GM23338 (cell line): ENCODE data around the gene CASTOR1. TPM values are rescaled to one million over a fixed set of nuclear protein-coding genes. Genes with fewer than 3 reads are reported as not detected.

Experiments used
- ATAC-seq: fragments of 200-7000 bp; cut with Tn5 transposase; 3 replicates; pipeline ENCODE4 v1.9.1; 2020
- DNase-seq: peaks from one replicate; pipeline ENCODE4 v3.0.0-alpha.2; 2015; ENCODE audit warnings: low spot score
- H2AFZ ChIP-seq: fragments of 200-600 bp; sonication (generic); 2 replicates; pipeline ENCODE4 v1.8.0; 2016; ENCODE audit warnings: antibody characterized with exemption, mild to moderate bottlenecking, moderate library complexity
- H3F3A ChIP-seq: fragments of 200-600 bp; sonication (generic); replicated peaks from 2 replicates; pipeline ENCODE4 v1.8.0; 2017; ENCODE audit warnings: antibody characterized with exemption, mixed run types, low read depth
- H3K27ac ChIP-seq: fragments of 200-600 bp; sonication (generic); 2 replicates; pipeline ENCODE4 v1.6.1; 2016; ENCODE audit warnings: low read depth
- H3K27me3 ChIP-seq: fragments of 200-600 bp; sonication (generic); 2 replicates; pipeline ENCODE4 v1.8.0; 2016; ENCODE audit warnings: mild to moderate bottlenecking, mixed run types, moderate library complexity; ENCODE audit not compliant: insufficient read depth
- H3K36me3 ChIP-seq: fragments of 200-600 bp; sonication (generic); 2 replicates; pipeline ENCODE4 v1.8.0; 2016; ENCODE audit warnings: mild to moderate bottlenecking; ENCODE audit not compliant: insufficient read depth
- H3K4me1 ChIP-seq: fragments of 200-600 bp; sonication (generic); 2 replicates; pipeline ENCODE4 v1.8.0; 2016; ENCODE audit warnings: mild to moderate bottlenecking, moderate library complexity; ENCODE audit not compliant: insufficient read depth
- H3K4me2 ChIP-seq: fragments of 200-600 bp; sonication (generic); 2 replicates; pipeline ENCODE4 v1.7.1; 2017; ENCODE audit warnings: mixed run types
- H3K4me3 ChIP-seq: fragments of 200-600 bp; sonication (generic); 2 replicates; pipeline ENCODE4 v1.6.1; 2016; ENCODE audit warnings: mixed run types
- H3K79me2 ChIP-seq: fragments of 200-600 bp; sonication (generic); replicated peaks from 2 replicates; pipeline ENCODE4 v1.8.0; 2017; ENCODE audit warnings: mild to moderate bottlenecking; ENCODE audit not compliant: insufficient read depth
- H3K9me2 ChIP-seq: fragments of 200-600 bp; sonication (generic); 2 replicates; pipeline ENCODE4 v1.8.0; 2017; ENCODE audit not compliant: insufficient read depth
- H4K20me1 ChIP-seq: fragments of 200-600 bp; sonication (generic); replicated peaks from 2 replicates; pipeline ENCODE4 v1.8.0; 2017; ENCODE audit warnings: mild to moderate bottlenecking; ENCODE audit not compliant: insufficient read depth
- H3K27ac Mint-ChIP-seq: 2 replicates; pipeline ENCODE4 v1.8.0; 2020; ENCODE audit warnings: inconsistent platforms, mild to moderate bottlenecking, moderate library complexity, mixed read lengths
- H3K27me3 Mint-ChIP-seq: 3 replicates; pipeline ENCODE4 v1.8.0; 2022; ENCODE audit warnings: low read depth, mild to moderate bottlenecking, moderate library complexity, mixed read lengths, inconsistent platforms; ENCODE audit not compliant: insufficient read depth, poor library complexity
- H3K36me3 Mint-ChIP-seq: 3 replicates; pipeline ENCODE4 v1.8.0; 2021; ENCODE audit warnings: low read depth, mild to moderate bottlenecking, inconsistent platforms, moderate library complexity, mixed read lengths
- H3K4me1 Mint-ChIP-seq: 3 replicates; pipeline ENCODE4 v1.8.0; 2020; ENCODE audit warnings: mild to moderate bottlenecking, inconsistent platforms, mixed read lengths
- H3K4me3 Mint-ChIP-seq: 3 replicates; pipeline ENCODE4 v1.8.0; 2021; ENCODE audit warnings: moderate library complexity, mild to moderate bottlenecking, inconsistent platforms, mixed read lengths
- H3K9me3 Mint-ChIP-seq: 3 replicates; pipeline ENCODE4 v1.8.0; 2020; ENCODE audit warnings: moderate library complexity, mild to moderate bottlenecking, inconsistent platforms, mixed read lengths
- CREB1 ChIP-seq: fragments of 250-450 bp; sonication (Bioruptor Pico); IDR thresholded peaks from 2 replicates; pipeline ENCODE4 v1.5.0; 2020; ENCODE audit warnings: low read depth, mild to moderate bottlenecking, moderate library complexity
- EZH2 ChIP-seq: fragments of 200-600 bp; sonication (generic); IDR thresholded peaks from one replicate; pipeline ENCODE4 v1.8.0; 2017; ENCODE audit warnings: antibody characterized with exemption, mild to moderate bottlenecking, low read depth; ENCODE audit not compliant: unreplicated experiment
- EZH2phosphoT487 ChIP-seq: fragments of 200-600 bp; sonication (generic); IDR thresholded peaks from one replicate; pipeline ENCODE4 v1.8.1; 2018; ENCODE audit warnings: antibody characterized with exemption; ENCODE audit not compliant: unreplicated experiment
- JUNB ChIP-seq: IDR thresholded peaks from one replicate; pipeline ENCODE4 v1.6.1; 2016; ENCODE audit warnings: antibody characterized with exemption; ENCODE audit not compliant: unreplicated experiment
- NANOG ChIP-seq: IDR thresholded peaks from 2 replicates; pipeline ENCODE4 v1.6.1; 2016; ENCODE audit warnings: antibody characterized with exemption, borderline replicate concordance
- POLR2AphosphoS5 ChIP-seq: IDR thresholded peaks from 2 replicates; pipeline ENCODE4 v1.6.1; 2016; ENCODE audit warnings: antibody characterized with exemption, low read depth
- STAT1 ChIP-seq: IDR thresholded peaks from one replicate; pipeline ENCODE4 v1.6.1; 2016; ENCODE audit warnings: antibody characterized with exemption; ENCODE audit not compliant: unreplicated experiment
- ZNF114 ChIP-seq: fragments of 250-450 bp; sonication (Bioruptor Pico); IDR thresholded peaks from 2 replicates; pipeline ENCODE4 v1.5.0; 2020; ENCODE audit warnings: mild to moderate bottlenecking, moderate library complexity
- ZNF331 ChIP-seq: fragments of 250-450 bp; sonication (Bioruptor Pico); IDR thresholded peaks from 2 replicates; pipeline ENCODE4 v1.5.0; 2020; ENCODE audit warnings: low read depth, mild to moderate bottlenecking, moderate library complexity
- polyA plus RNA-seq: library from polyadenylated mRNA; unstranded; fragments of >200 nt; fragmentation: Nextera tagmentation; extraction: Ambion mirVana; gene quantifications from 2 replicates; pipeline ENCODE4 v1.2.1, GENCODE V29; 2016
- total RNA-seq: library from RNA; depleted of rRNA; stranded (reverse); fragments of >200 nt; shearing (Covaris generic); gene quantifications from 2 replicates; pipeline ENCODE4 v1.2.3, GENCODE V29; 2014
- TF ChIP-seq, protein P1 (sequence below), 2 experiments: fragments of 200-600 bp in 1 of 2; sonication (generic) in 1 of 2; conservative IDR thresholded peaks; 2 replicates each; pipeline versions ENCODE4 v1.5.1 to v1.6.1; 2016 to 2017; ENCODE audit warnings: antibody characterized with exemption in 2 of 2, low read depth in 2 of 2, mild to moderate bottlenecking in 2 of 2, moderate library complexity in 1 of 2
- TF ChIP-seq, protein P2 (sequence below): IDR thresholded peaks from one replicate; pipeline ENCODE4 v1.6.1; 2018; ENCODE audit warnings: antibody characterized with exemption; ENCODE audit not compliant: unreplicated experiment
- TF ChIP-seq, protein P3 (sequence below): fragments of 250-450 bp; sonication (Bioruptor Pico); IDR thresholded peaks from 2 replicates; pipeline ENCODE4 v1.5.0; 2020; ENCODE audit warnings: mild to moderate bottlenecking, moderate library complexity
- TF ChIP-seq, protein P4 (sequence below): IDR thresholded peaks from 2 replicates; pipeline ENCODE4 v1.6.1; 2016; ENCODE audit warnings: antibody characterized with exemption

Gene CASTOR1
- total and polyA plus RNA-seq, 2 experiments from 2014 or later = 11.3 to 23.2 TPM

DNA sequence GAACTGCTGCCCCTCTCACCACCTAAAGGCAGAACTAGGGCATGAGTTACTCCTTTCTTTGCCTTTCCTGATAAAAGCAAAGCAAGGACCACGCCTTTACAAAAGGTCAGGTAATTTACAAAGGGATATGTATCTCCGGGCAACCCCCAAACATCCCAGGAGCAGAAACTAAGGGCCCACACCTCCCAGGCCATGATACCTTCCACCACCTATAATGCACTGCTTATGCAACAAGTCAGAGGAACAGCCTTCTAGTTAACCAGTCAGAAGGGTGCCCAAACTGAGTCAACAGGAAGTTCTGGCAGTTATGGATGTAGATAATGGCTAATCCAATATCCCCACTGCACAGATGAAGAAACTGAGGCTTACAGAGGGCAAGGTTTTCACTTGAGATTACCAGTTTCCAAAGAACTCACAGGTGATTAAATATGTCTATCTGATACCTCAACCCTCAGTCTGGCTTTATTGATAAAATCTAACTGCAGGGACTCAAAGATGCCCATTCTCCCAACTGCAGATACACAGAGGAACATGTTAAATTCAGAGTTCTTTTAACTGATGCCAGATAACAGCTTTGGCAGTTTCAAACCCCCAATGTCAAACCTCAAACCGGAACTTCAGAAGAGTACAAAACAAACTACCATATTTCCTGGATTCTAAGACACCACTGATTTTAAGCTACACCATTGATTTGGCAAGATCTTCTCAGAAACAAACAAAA lies 16.8 kb upstream of the CASTOR1 start:
- Histone ChIP-seq H3K27me3 (no peaks in the 10 kb centered on the region), H3F3A (no peaks in the 10 kb centered on the region), H3K4me2 (no peak overlapping the region), H3K4me1 (peaks cover 4% of the 10 kb centered on the region; the same call in 1 of the 2 replicates), H3K79me2 (no peaks in the 10 kb centered on the region), H2AFZ (no peak overlapping the region), H3K9me2 (no peaks in the 10 kb centered on the region), H4K20me1 (no peaks in the 10 kb centered on the region; the same call in none of the 2 replicates), H3K27ac (no peak overlapping the region), H3K4me3 (no peak overlapping the region), H3K36me3 (no peaks in the 10 kb centered on the region)
- no peak overlapping the region for H3K4me3 Mint-ChIP-seq
- no peaks in the 10 kb centered on the region for H3K9me3 Mint-ChIP-seq
- H3K27me3 Mint-ChIP-seq = peaks cover 4% of the 10 kb centered on the region
- DNase-seq (no peak), ATAC-seq (no peak)
- TF ChIP-seq, protein P1, sequence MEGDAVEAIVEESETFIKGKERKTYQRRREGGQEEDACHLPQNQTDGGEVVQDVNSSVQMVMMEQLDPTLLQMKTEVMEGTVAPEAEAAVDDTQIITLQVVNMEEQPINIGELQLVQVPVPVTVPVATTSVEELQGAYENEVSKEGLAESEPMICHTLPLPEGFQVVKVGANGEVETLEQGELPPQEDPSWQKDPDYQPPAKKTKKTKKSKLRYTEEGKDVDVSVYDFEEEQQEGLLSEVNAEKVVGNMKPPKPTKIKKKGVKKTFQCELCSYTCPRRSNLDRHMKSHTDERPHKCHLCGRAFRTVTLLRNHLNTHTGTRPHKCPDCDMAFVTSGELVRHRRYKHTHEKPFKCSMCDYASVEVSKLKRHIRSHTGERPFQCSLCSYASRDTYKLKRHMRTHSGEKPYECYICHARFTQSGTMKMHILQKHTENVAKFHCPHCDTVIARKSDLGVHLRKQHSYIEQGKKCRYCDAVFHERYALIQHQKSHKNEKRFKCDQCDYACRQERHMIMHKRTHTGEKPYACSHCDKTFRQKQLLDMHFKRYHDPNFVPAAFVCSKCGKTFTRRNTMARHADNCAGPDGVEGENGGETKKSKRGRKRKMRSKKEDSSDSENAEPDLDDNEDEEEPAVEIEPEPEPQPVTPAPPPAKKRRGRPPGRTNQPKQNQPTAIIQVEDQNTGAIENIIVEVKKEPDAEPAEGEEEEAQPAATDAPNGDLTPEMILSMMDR (conservative IDR thresholded peaks at IDR 0.05; ENCODE audit: low read depth in 2 of 2) = no peak
- TF ChIP-seq, protein P2, sequence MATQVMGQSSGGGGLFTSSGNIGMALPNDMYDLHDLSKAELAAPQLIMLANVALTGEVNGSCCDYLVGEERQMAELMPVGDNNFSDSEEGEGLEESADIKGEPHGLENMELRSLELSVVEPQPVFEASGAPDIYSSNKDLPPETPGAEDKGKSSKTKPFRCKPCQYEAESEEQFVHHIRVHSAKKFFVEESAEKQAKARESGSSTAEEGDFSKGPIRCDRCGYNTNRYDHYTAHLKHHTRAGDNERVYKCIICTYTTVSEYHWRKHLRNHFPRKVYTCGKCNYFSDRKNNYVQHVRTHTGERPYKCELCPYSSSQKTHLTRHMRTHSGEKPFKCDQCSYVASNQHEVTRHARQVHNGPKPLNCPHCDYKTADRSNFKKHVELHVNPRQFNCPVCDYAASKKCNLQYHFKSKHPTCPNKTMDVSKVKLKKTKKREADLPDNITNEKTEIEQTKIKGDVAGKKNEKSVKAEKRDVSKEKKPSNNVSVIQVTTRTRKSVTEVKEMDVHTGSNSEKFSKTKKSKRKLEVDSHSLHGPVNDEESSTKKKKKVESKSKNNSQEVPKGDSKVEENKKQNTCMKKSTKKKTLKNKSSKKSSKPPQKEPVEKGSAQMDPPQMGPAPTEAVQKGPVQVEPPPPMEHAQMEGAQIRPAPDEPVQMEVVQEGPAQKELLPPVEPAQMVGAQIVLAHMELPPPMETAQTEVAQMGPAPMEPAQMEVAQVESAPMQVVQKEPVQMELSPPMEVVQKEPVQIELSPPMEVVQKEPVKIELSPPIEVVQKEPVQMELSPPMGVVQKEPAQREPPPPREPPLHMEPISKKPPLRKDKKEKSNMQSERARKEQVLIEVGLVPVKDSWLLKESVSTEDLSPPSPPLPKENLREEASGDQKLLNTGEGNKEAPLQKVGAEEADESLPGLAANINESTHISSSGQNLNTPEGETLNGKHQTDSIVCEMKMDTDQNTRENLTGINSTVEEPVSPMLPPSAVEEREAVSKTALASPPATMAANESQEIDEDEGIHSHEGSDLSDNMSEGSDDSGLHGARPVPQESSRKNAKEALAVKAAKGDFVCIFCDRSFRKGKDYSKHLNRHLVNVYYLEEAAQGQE = no peak
- TF ChIP-seq, protein P3, sequence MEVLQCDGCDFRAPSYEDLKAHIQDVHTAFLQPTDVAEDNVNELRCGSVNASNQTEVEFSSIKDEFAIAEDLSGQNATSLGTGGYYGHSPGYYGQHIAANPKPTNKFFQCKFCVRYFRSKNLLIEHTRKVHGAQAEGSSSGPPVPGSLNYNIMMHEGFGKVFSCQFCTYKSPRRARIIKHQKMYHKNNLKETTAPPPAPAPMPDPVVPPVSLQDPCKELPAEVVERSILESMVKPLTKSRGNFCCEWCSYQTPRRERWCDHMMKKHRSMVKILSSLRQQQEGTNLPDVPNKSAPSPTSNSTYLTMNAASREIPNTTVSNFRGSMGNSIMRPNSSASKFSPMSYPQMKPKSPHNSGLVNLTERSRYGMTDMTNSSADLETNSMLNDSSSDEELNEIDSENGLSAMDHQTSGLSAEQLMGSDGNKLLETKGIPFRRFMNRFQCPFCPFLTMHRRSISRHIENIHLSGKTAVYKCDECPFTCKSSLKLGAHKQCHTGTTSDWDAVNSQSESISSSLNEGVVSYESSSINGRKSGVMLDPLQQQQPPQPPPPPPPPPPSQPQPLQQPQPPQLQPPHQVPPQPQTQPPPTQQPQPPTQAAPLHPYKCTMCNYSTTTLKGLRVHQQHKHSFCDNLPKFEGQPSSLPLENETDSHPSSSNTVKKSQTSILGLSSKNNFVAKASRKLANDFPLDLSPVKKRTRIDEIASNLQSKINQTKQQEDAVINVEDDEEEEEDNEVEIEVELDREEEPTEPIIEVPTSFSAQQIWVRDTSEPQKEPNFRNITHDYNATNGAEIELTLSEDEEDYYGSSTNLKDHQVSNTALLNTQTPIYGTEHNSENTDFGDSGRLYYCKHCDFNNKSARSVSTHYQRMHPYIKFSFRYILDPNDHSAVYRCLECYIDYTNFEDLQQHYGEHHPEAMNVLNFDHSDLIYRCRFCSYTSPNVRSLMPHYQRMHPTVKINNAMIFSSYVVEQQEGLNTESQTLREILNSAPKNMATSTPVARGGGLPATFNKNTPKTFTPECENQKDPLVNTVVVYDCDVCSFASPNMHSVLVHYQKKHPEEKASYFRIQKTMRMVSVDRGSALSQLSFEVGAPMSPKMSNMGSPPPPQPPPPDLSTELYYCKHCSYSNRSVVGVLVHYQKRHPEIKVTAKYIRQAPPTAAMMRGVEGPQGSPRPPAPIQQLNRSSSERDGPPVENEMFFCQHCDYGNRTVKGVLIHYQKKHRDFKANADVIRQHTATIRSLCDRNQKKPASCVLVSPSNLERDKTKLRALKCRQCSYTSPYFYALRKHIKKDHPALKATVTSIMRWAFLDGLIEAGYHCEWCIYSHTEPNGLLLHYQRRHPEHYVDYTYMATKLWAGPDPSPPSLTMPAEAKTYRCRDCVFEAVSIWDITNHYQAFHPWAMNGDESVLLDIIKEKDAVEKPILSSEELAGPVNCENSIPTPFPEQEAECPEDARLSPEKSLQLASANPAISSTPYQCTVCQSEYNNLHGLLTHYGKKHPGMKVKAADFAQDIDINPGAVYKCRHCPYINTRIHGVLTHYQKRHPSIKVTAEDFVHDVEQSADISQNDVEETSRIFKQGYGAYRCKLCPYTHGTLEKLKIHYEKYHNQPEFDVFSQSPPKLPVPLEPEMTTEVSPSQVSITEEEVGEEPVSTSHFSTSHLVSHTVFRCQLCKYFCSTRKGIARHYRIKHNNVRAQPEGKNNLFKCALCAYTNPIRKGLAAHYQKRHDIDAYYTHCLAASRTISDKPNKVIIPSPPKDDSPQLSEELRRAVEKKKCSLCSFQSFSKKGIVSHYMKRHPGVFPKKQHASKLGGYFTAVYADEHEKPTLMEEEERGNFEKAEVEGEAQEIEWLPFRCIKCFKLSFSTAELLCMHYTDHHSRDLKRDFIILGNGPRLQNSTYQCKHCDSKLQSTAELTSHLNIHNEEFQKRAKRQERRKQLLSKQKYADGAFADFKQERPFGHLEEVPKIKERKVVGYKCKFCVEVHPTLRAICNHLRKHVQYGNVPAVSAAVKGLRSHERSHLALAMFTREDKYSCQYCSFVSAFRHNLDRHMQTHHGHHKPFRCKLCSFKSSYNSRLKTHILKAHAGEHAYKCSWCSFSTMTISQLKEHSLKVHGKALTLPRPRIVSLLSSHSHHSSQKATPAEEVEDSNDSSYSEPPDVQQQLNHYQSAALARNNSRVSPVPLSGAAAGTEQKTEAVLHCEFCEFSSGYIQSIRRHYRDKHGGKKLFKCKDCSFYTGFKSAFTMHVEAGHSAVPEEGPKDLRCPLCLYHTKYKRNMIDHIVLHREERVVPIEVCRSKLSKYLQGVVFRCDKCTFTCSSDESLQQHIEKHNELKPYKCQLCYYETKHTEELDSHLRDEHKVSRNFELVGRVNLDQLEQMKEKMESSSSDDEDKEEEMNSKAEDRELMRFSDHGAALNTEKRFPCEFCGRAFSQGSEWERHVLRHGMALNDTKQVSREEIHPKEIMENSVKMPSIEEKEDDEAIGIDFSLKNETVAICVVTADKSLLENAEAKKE = no peak
- TF ChIP-seq EZH2 (no peak), CREB1 (CRISPR knock-in tag) (no peak), POLR2AphosphoS5 (no peak), ZNF331 (CRISPR knock-in tag) (no peak), STAT1 (no peak), ZNF114 (CRISPR knock-in tag) (no peak), JUNB (no peak), EZH2phosphoT487 (no peak), NANOG (no peak)
- TF ChIP-seq, protein P4, sequence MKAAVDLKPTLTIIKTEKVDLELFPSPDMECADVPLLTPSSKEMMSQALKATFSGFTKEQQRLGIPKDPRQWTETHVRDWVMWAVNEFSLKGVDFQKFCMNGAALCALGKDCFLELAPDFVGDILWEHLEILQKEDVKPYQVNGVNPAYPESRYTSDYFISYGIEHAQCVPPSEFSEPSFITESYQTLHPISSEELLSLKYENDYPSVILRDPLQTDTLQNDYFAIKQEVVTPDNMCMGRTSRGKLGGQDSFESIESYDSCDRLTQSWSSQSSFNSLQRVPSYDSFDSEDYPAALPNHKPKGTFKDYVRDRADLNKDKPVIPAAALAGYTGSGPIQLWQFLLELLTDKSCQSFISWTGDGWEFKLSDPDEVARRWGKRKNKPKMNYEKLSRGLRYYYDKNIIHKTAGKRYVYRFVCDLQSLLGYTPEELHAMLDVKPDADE = no peak
- H3K27ac Mint-ChIP-seq = no peak overlapping the region
- H3K36me3 Mint-ChIP-seq = no peaks in the 10 kb centered on the region
- H3K4me1 Mint-ChIP-seq = peaks cover 12% of the 10 kb centered on the region
